Measurements from ENCODE around the gene ERBIN.
"Not testable (repeated sequence)": the region's sequence is repeated elsewhere in the genome, so short reads cannot be mapped to it uniquely, and the experiment has no call there.

ERBIN gene

GRCh38 chr5:65938256-65938655, 11.9 kb downstream of the ERBIN start:
- Histone ChIP-seq H3K4me1 (ENCODE audit: control insufficient read depth, insufficient read depth, low read length) (peaks cover 12% of the 10 kb centered on the region), H3K27me3 (ENCODE audit: control insufficient read depth, insufficient read depth, low read length) (no peaks in the 10 kb centered on the region), H3K9me3 (replicated peaks; ENCODE audit: low read length) (no peaks in the 10 kb centered on the region), H3K4me3 (ENCODE audit: low read length) (no peak overlapping the region), H3K4me2 (ENCODE audit: low read length) (no peak overlapping the region), H3K36me3 (ENCODE audit: insufficient read depth, low read length) (peaks cover 17% of the 10 kb centered on the region), H3K9ac (ENCODE audit: low read depth, low read length) (no peak overlapping the region)

GRCh38 chr5:65943771-65944170, 17.4 kb downstream of the ERBIN start:
- Histone ChIP-seq H3K9ac (ENCODE audit: low read depth, low read length) (no peak overlapping the region), H3K36me3 (ENCODE audit: insufficient read depth, low read length) (peaks cover 14% of the 10 kb centered on the region), H3K9me3 (replicated peaks; ENCODE audit: low read length) (no peaks in the 10 kb centered on the region), H3K4me2 (ENCODE audit: low read length) (no peak overlapping the region), H3K27me3 (ENCODE audit: control insufficient read depth, insufficient read depth, low read length) (no peaks in the 10 kb centered on the region), H3K4me3 (ENCODE audit: low read length) (no peak overlapping the region), H3K4me1 (ENCODE audit: control insufficient read depth, insufficient read depth, low read length) (peaks cover 9% of the 10 kb centered on the region)

GRCh38 chr5:65946198-65946745, 19.9 kb downstream of the ERBIN start:
- no peak overlapping the region for H3K9ac ChIP-seq (ENCODE audit: low read depth, low read length)
- H3K4me2 ChIP-seq (ENCODE audit: low read length), result no peak overlapping the region
- H3K4me3 ChIP-seq (ENCODE audit: low read length), result no peak overlapping the region
- peaks cover 12% of the 10 kb centered on the region for H3K36me3 ChIP-seq (ENCODE audit: insufficient read depth, low read length)
- H3K27me3 ChIP-seq (ENCODE audit: control insufficient read depth, insufficient read depth, low read length), result no peaks in the 10 kb centered on the region
- no peaks in the 10 kb centered on the region for H3K9me3 ChIP-seq (replicated peaks; ENCODE audit: low read length)
- H3K4me1 ChIP-seq (ENCODE audit: control insufficient read depth, insufficient read depth, low read length), result peaks cover 17% of the 10 kb centered on the region

- H3K4me3 ChIP-seq (ENCODE audit: low read length), result no peak overlapping the region
- peaks cover 17% of the 10 kb centered on the region for H3K4me1 ChIP-seq (ENCODE audit: control insufficient read depth, insufficient read depth, low read length)
- H3K9ac ChIP-seq (ENCODE audit: low read depth, low read length), result no peak overlapping the region
- H3K36me3 ChIP-seq (ENCODE audit: insufficient read depth, low read length), result peaks cover 13% of the 10 kb centered on the region
- H3K27me3 ChIP-seq (ENCODE audit: control insufficient read depth, insufficient read depth, low read length), result no peaks in the 10 kb centered on the region
- H3K4me2 ChIP-seq (ENCODE audit: low read length), result no peak overlapping the region
- no peaks in the 10 kb centered on the region for H3K9me3 ChIP-seq (replicated peaks; ENCODE audit: low read length)
Measured at GRCh38 chr5:65948115-65948747, 21.9 kb downstream of the ERBIN start.

- no peaks in the 10 kb centered on the region for H3K27me3 ChIP-seq (ENCODE audit: control insufficient read depth, insufficient read depth, low read length)
- H3K9me3 ChIP-seq (replicated peaks; ENCODE audit: low read length), result no peaks in the 10 kb centered on the region
- H3K4me2 ChIP-seq (ENCODE audit: low read length), result no peak overlapping the region
- peaks cover 18% of the 10 kb centered on the region for H3K4me1 ChIP-seq (ENCODE audit: control insufficient read depth, insufficient read depth, low read length)
- no peak overlapping the region for H3K4me3 ChIP-seq (ENCODE audit: low read length)
- no peak overlapping the region for H3K9ac ChIP-seq (ENCODE audit: low read depth, low read length)
- peaks cover 4% of the 10 kb centered on the region for H3K36me3 ChIP-seq (ENCODE audit: insufficient read depth, low read length)
Measured at GRCh38 chr5:65951330-65951729, 25.0 kb downstream of the ERBIN start.

- H3K4me1 ChIP-seq (ENCODE audit: control insufficient read depth, insufficient read depth, low read length), result peaks cover 14% of the 10 kb centered on the region
- no peaks in the 10 kb centered on the region for H3K9me3 ChIP-seq (replicated peaks; ENCODE audit: low read length)
- no peak overlapping the region for H3K4me3 ChIP-seq (ENCODE audit: low read length)
- H3K27me3 ChIP-seq (ENCODE audit: control insufficient read depth, insufficient read depth, low read length), result no peaks in the 10 kb centered on the region
- H3K36me3 ChIP-seq (ENCODE audit: insufficient read depth, low read length), result peaks cover 4% of the 10 kb centered on the region
- H3K9ac ChIP-seq (ENCODE audit: low read depth, low read length), result no peak overlapping the region
- H3K4me2 ChIP-seq (ENCODE audit: low read length), result no peak overlapping the region
Measured at GRCh38 chr5:65952259-65952658, 25.9 kb downstream of the ERBIN start.

- Histone ChIP-seq H3K9me3 (replicated peaks; ENCODE audit: low read length) (no peaks in the 10 kb centered on the region), H3K4me1 (ENCODE audit: control insufficient read depth, insufficient read depth, low read length) (peaks cover 14% of the 10 kb centered on the region), H3K4me3 (ENCODE audit: low read length) (no peak overlapping the region), H3K36me3 (ENCODE audit: insufficient read depth, low read length) (peaks cover 4% of the 10 kb centered on the region), H3K27me3 (ENCODE audit: control insufficient read depth, insufficient read depth, low read length) (no peaks in the 10 kb centered on the region), H3K9ac (ENCODE audit: low read depth, low read length) (no peak overlapping the region), H3K4me2 (ENCODE audit: low read length) (no peak overlapping the region)
Measured at GRCh38 chr5:65954200-65954599, 27.8 kb downstream of the ERBIN start.

- peaks cover 11% of the 10 kb centered on the region for H3K4me1 ChIP-seq (ENCODE audit: control insufficient read depth, insufficient read depth, low read length)
- H3K9me3 ChIP-seq (replicated peaks; ENCODE audit: low read length), result no peaks in the 10 kb centered on the region
- peaks cover 4% of the 10 kb centered on the region for H3K36me3 ChIP-seq (ENCODE audit: insufficient read depth, low read length)
- H3K4me2 ChIP-seq (ENCODE audit: low read length), result no peak overlapping the region
- H3K27me3 ChIP-seq (ENCODE audit: control insufficient read depth, insufficient read depth, low read length), result no peaks in the 10 kb centered on the region
- no peak overlapping the region for H3K4me3 ChIP-seq (ENCODE audit: low read length)
- H3K9ac ChIP-seq (ENCODE audit: low read depth, low read length), result no peak overlapping the region
Measured at GRCh38 chr5:65955746-65956145, 29.4 kb downstream of the ERBIN start.

- not testable (repeated sequence) for H3K9ac ChIP-seq (ENCODE audit: low read depth, low read length); H3K4me3 ChIP-seq (ENCODE audit: low read length); H3K36me3 ChIP-seq (ENCODE audit: insufficient read depth, low read length); H3K9me3 ChIP-seq (replicated peaks; ENCODE audit: low read length); H3K27me3 ChIP-seq (ENCODE audit: control insufficient read depth, insufficient read depth, low read length); H3K4me2 ChIP-seq (ENCODE audit: low read length)
- H3K4me1 ChIP-seq (ENCODE audit: control insufficient read depth, insufficient read depth, low read length), result peaks cover 24% of the 10 kb centered on the region
Measured at GRCh38 chr5:65957703-65958102, 31.3 kb downstream of the ERBIN start.

GRCh38 chr5:65961633-65962032, 35.3 kb downstream of the ERBIN start:
- no peaks in the 10 kb centered on the region for H3K9me3 ChIP-seq (replicated peaks; ENCODE audit: low read length)
- H3K4me2 ChIP-seq (ENCODE audit: low read length), result peak overlapping the region; percentile 10
- H3K27me3 ChIP-seq (ENCODE audit: control insufficient read depth, insufficient read depth, low read length), result no peaks in the 10 kb centered on the region
- peaks cover 2% of the 10 kb centered on the region for H3K36me3 ChIP-seq (ENCODE audit: insufficient read depth, low read length)
- no peak overlapping the region for H3K9ac ChIP-seq (ENCODE audit: low read depth, low read length)
- H3K4me3 ChIP-seq (ENCODE audit: low read length), result no peak overlapping the region
- peaks cover 39% of the 10 kb centered on the region for H3K4me1 ChIP-seq (ENCODE audit: control insufficient read depth, insufficient read depth, low read length)

GRCh38 chr5:65967288-65968066, 41.1 kb downstream of the ERBIN start:
- H3K4me3 ChIP-seq (ENCODE audit: low read length), result no peak overlapping the region
- H3K9me3 ChIP-seq (replicated peaks; ENCODE audit: low read length), result no peaks in the 10 kb centered on the region
- H3K36me3 ChIP-seq (ENCODE audit: insufficient read depth, low read length), result peaks cover 2% of the 10 kb centered on the region
- no peak overlapping the region for H3K9ac ChIP-seq (ENCODE audit: low read depth, low read length)
- peaks cover 43% of the 10 kb centered on the region for H3K4me1 ChIP-seq (ENCODE audit: control insufficient read depth, insufficient read depth, low read length)
- H3K27me3 ChIP-seq (ENCODE audit: control insufficient read depth, insufficient read depth, low read length), result no peaks in the 10 kb centered on the region
- H3K4me2 ChIP-seq (ENCODE audit: low read length), result no peak overlapping the region
